Aortic smooth muscle cell (primary cell): ENCODE results near the gene CD300H. TPM values are rescaled to one million over a fixed set of nuclear protein-coding genes. Genes with fewer than 3 reads are reported as not detected.

Source experiments
- total RNA-seq: library from RNA; depleted of rRNA; stranded (reverse); fragments of >200 nt; gene quantifications from 2 replicates; pipeline ENCODE4 v1.2.3, GENCODE V29; 2014

The CD300H gene
- not detected in 2 replicates for total RNA-seq

GRCh38 chr17:74567397-74567796 is at the start of gene CD300H:
Gene CD300H, minus strand, starts transcription at chr17:74567509.

GRCh38 chr17:74592087-74592990 is 25.0 kb upstream of the CD300H start, which contains the start of gene CD300LD:
Gene CD300LD, minus strand, starts transcription at chr17:74592283. Its CDS starts 81 bp downstream, at chr17:74592202.

GRCh38 chr17:74545843-74546230 is 21.5 kb downstream of the CD300H start, which contains the start of gene CD300C:
Gene CD300C, minus strand, starts transcription at chr17:74546115. Its CDS starts 333 bp downstream, at chr17:74545782.

GRCh38 chr17:74531231-74531761 is 36.0 kb downstream of the CD300H start, which contains the start of gene CD300LB:
Gene CD300LB, minus strand, starts transcription at chr17:74531475. Its CDS starts 125 bp downstream, at chr17:74531350.

Other genes starting within 250 kb of the CD300H start
- 0.44 and 1.2 TPM in 2 replicates for gene KIF19, start 241.3 kb downstream of the CD300H start, total RNA-seq
- not detected in 2 replicates for gene BTBD17, start 205.6 kb downstream of the CD300H start, total RNA-seq
- gene GPR142, start 200.0 kb downstream of the CD300H start, total RNA-seq, result not detected in 2 replicates
- gene GPRC5C, start 135.4 kb downstream of the CD300H start, total RNA-seq, result 24.6 and 24.9 TPM in 2 replicates
- gene CD300A, start 100.9 kb downstream of the CD300H start, total RNA-seq, result not detected in 2 replicates
- gene CD300LB, start 36.0 kb downstream of the CD300H start, total RNA-seq, result not detected in 2 replicates
- gene CD300C, start 21.4 kb downstream of the CD300H start, total RNA-seq, result 0.13 TPM in 1 of 2 replicates, not detected in the other
- not detected in 2 replicates for gene CD300LD, start 24.8 kb upstream of the CD300H start, total RNA-seq
- not detected in 2 replicates for gene CD300E, start 56.2 kb upstream of the CD300H start, total RNA-seq
- not detected in 2 replicates for gene CD300LF, start 145.4 kb upstream of the CD300H start, total RNA-seq
- gene RAB37, start 169.7 kb upstream of the CD300H start, total RNA-seq, result 1.1 and 2.5 TPM in 2 replicates
- gene NHERF1, start 181.1 kb upstream of the CD300H start, total RNA-seq, result 22.6 and 30.1 TPM in 2 replicates
- gene NAT9, start 208.8 kb upstream of the CD300H start, total RNA-seq, result 36.7 and 41.0 TPM in 2 replicates